KMS-11 (cell line): Measurements from ENCODE around the gene NUDT7.

Source experiments
- H2AFZ ChIP-seq: fragments of 200-600 bp; sonication (generic); 2 replicates; pipeline ENCODE4 v1.6.1; 2016; ENCODE audit warnings: antibody characterized with exemption, mixed run types, low read depth
- H3K27ac ChIP-seq: fragments of 200-600 bp; sonication (generic); 2 replicates; pipeline ENCODE4 v1.6.1; 2016; ENCODE audit warnings: mild to moderate bottlenecking, mixed run types
- H3K27me3 ChIP-seq: fragments of 200-600 bp; sonication (generic); 2 replicates; pipeline ENCODE4 v1.6.1; 2017; ENCODE audit warnings: mild to moderate bottlenecking, low read depth, mixed run types, moderate library complexity; ENCODE audit not compliant: insufficient read depth
- H3K36me3 ChIP-seq: fragments of 200-600 bp; sonication (generic); 2 replicates; pipeline ENCODE4 v1.6.1; 2017; ENCODE audit warnings: mild to moderate bottlenecking, mixed run types; ENCODE audit not compliant: insufficient read depth
- H3K4me1 ChIP-seq: fragments of 200-600 bp; sonication (generic); 2 replicates; pipeline ENCODE4 v1.6.1; 2016; ENCODE audit warnings: mild to moderate bottlenecking, low read depth, mixed run types; ENCODE audit not compliant: poor library complexity, severe bottlenecking
- H3K4me2 ChIP-seq: fragments of 200-600 bp; sonication (generic); 2 replicates; pipeline ENCODE4 v1.7.0; 2016; ENCODE audit warnings: mild to moderate bottlenecking, mixed run types
- H3K4me3 ChIP-seq: fragments of 200-600 bp; sonication (generic); IDR thresholded peaks from 2 replicates; pipeline ENCODE4 v1.6.1; 2017; ENCODE audit warnings: low read depth, low read length, mixed read lengths; ENCODE audit not compliant: insufficient read depth
- H3K79me2 ChIP-seq: fragments of 200-600 bp; sonication (generic); 2 replicates; pipeline ENCODE4 v1.6.1; 2016; ENCODE audit warnings: low read depth, mixed run types; ENCODE audit not compliant: insufficient read depth
- H3K9ac ChIP-seq: fragments of 200-600 bp; sonication (generic); 2 replicates; pipeline ENCODE4 v1.6.1; 2016; ENCODE audit warnings: mild to moderate bottlenecking, mixed run types
- H4K20me1 ChIP-seq: fragments of 200-600 bp; sonication (generic); 2 replicates; pipeline ENCODE4 v1.6.1; 2016; ENCODE audit warnings: mild to moderate bottlenecking, mixed run types; ENCODE audit not compliant: insufficient read depth
- CTCF ChIP-seq: fragments of 200-600 bp; sonication (generic); conservative IDR thresholded peaks from 2 replicates; pipeline ENCODE4 v1.6.1; 2017; ENCODE audit warnings: low read depth, mild to moderate bottlenecking, antibody characterized with exemption, low read length, moderate library complexity, mixed read lengths

NUDT7 gene

GRCh38 chr16:77705351-77705750, 17.0 kb upstream of the NUDT7 start:
- Histone ChIP-seq H3K4me1 (no peaks in the 10 kb centered on the region), H3K79me2 (no peaks in the 10 kb centered on the region), H4K20me1 (no peaks in the 10 kb centered on the region), H3K27me3 (no peaks in the 10 kb centered on the region), H3K4me3 (no peak overlapping the region), H3K36me3 (no peaks in the 10 kb centered on the region), H3K4me2 (no peak overlapping the region), H3K9ac (no peak overlapping the region), H3K27ac (no peak overlapping the region), H2AFZ (no peak overlapping the region)
- TF ChIP-seq CTCF, result no peak

GRCh38 chr16:77711179-77711578, 11.1 kb upstream of the NUDT7 start:
- Histone ChIP-seq H3K79me2 (no peaks in the 10 kb centered on the region), H3K4me1 (no peaks in the 10 kb centered on the region)

GRCh38 chr16:77711775-77712174, 10.5 kb upstream of the NUDT7 start:
- H3K79me2 ChIP-seq, result no peaks in the 10 kb centered on the region
- no peak for TF ChIP-seq CTCF
- no peak overlapping the region for H3K4me3 ChIP-seq
- H2AFZ ChIP-seq, result no peak overlapping the region
- H3K36me3 ChIP-seq, result no peaks in the 10 kb centered on the region
- H3K4me2 ChIP-seq, result no peak overlapping the region
- no peaks in the 10 kb centered on the region for H4K20me1 ChIP-seq
- no peak overlapping the region for H3K27ac ChIP-seq
- H3K9ac ChIP-seq, result no peak overlapping the region
- no peaks in the 10 kb centered on the region for H3K4me1 ChIP-seq
- H3K27me3 ChIP-seq, result no peaks in the 10 kb centered on the region

More at GRCh38 chr16:77711179-77711578, 11.1 kb upstream of the NUDT7 start:
- no peak overlapping the region for H3K4me3 ChIP-seq
- H3K36me3 ChIP-seq, result no peaks in the 10 kb centered on the region
- H3K4me2 ChIP-seq, result no peak overlapping the region
- TF ChIP-seq CTCF, result no peak
- H4K20me1 ChIP-seq, result no peaks in the 10 kb centered on the region
- no peak overlapping the region for H3K27ac ChIP-seq
- H3K9ac ChIP-seq, result no peak overlapping the region
- no peak overlapping the region for H2AFZ ChIP-seq
- no peaks in the 10 kb centered on the region for H3K27me3 ChIP-seq

- Histone ChIP-seq H3K79me2 (no peaks in the 10 kb centered on the region), H3K4me2 (no peak overlapping the region), H3K27ac (no peak overlapping the region), H3K36me3 (no peaks in the 10 kb centered on the region), H3K9ac (no peak overlapping the region), H3K4me1 (no peaks in the 10 kb centered on the region), H3K4me3 (no peak overlapping the region), H2AFZ (no peak overlapping the region), H3K27me3 (no peaks in the 10 kb centered on the region), H4K20me1 (no peaks in the 10 kb centered on the region)
- no peak for TF ChIP-seq CTCF
These were observed 7.2 kb upstream of the NUDT7 start for GRCh38 chr16:77715145-77715544.
